Activated T-cell treated with anti-CD3 and anti-CD28 coated beads for 24 hours (primary cell): ENCODE data around the gene ZNHIT2.

Experiments used
- DNase-seq: peaks from one replicate; pipeline ENCODE4 v3.0.0-alpha.2; 2020; ENCODE audit warnings: low read depth

Gene ZNHIT2

GRCh38 chr11:65071907-65072630, 45.4 kb downstream of the ZNHIT2 start:
- no peak for DNase-seq

- DNase-seq = no peak
Observed at GRCh38 chr11:65069217-65069616, 48.3 kb downstream of the ZNHIT2 start.

- no peak for DNase-seq
Observed at GRCh38 chr11:65067446-65067845, 50.1 kb downstream of the ZNHIT2 start.

GRCh38 chr11:65066805-65067291, 50.7 kb downstream of the ZNHIT2 start:
- DNase-seq = no peak
